ENCODE measurements around the gene CAPN2.

Gene CAPN2

DNA sequence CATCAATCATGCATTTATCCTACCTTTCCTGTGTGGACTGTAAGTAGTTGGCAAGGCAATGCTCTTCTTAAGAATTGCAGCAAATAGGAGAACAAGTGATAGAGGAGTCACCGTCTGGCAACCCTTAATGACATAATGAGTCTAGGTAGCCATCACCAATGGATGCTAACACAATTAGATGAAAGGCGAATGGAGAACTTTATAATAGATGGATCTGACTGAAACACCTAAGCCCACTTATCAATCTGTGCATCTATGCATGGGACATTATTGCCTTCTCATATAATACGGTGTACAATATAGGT is 27.9 kb upstream of the CAPN2 start:
- no peak for TF ChIP-seq CTCF (IDR thresholded peaks at IDR 0.05; ENCODE audit: control insufficient read depth, insufficient read depth, low read depth, low read length, missing control alignments)
- no peak for DNase-seq (ENCODE audit: low read depth)
- H3K4me3 ChIP-seq (ENCODE audit: control insufficient read depth, low read depth, low read length), result no peak overlapping the region

DNA sequence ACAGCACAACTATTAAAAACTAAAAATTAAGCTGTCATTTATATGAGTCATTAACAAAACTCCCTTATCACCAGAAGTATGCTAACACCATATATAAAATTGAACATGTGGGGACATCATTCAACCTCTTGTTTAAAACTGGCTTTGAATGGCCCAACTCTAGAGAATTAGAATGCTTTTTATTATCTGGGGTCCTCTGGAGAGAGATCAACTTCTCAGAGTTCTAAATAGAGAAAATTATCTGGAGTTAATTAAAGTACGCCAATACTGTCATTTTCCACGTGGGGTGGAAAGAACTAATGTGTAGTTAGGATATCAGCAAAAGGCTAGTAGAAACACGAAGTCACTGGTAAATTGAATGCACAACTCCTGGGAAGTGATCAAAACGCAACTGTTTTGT is 21.2 kb upstream of the CAPN2 start:
- TF ChIP-seq CTCF (IDR thresholded peaks at IDR 0.05; ENCODE audit: control insufficient read depth, insufficient read depth, low read depth, low read length, missing control alignments), result no peak
- no peak for DNase-seq (ENCODE audit: low read depth)

DNA sequence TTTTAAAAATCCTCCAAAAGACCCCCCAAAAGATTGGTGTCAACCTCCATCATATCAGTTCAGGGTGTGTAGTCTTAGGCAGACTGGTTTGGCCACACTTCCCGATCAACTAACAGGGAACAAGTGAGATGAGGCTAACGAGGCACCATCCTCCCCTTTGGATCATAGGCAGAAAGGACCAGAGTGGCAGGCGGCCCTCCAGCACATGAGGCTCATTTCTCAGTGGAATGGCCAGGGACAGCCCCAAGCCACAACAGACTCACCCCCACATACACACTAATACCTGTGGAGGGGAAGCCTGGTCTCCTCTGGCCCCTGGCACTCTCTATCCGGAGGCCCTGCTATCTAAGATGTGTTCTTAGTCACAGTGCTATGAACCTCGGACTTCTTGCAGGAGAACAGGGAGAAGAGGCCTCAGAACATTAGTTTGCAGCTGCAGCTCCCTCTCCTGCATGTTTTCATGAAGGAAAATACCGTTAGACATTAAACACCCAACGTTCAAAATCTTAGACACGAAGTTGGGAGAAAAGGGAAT is 17.3 kb upstream of the CAPN2 start:
- no peak overlapping the region for H3K4me3 ChIP-seq (ENCODE audit: control insufficient read depth, low read depth, low read length)
- DNase-seq (ENCODE audit: low read depth), result no peak
- TF ChIP-seq CTCF (IDR thresholded peaks at IDR 0.05; ENCODE audit: control insufficient read depth, insufficient read depth, low read depth, low read length, missing control alignments), result no peak

More for the DNA sequence above, 21.2 kb upstream of the CAPN2 start:
- H3K4me3 ChIP-seq (ENCODE audit: control insufficient read depth, low read depth, low read length), result no peak overlapping the region

GRCh38 chr1:223695941-223696340 is 16.4 kb upstream of the CAPN2 start:
- no peak for TF ChIP-seq CTCF (IDR thresholded peaks at IDR 0.05; ENCODE audit: control insufficient read depth, insufficient read depth, low read depth, low read length, missing control alignments)
- no peak overlapping the region for H3K4me3 ChIP-seq (ENCODE audit: control insufficient read depth, low read depth, low read length)
- no peak for DNase-seq (ENCODE audit: low read depth)

DNA sequence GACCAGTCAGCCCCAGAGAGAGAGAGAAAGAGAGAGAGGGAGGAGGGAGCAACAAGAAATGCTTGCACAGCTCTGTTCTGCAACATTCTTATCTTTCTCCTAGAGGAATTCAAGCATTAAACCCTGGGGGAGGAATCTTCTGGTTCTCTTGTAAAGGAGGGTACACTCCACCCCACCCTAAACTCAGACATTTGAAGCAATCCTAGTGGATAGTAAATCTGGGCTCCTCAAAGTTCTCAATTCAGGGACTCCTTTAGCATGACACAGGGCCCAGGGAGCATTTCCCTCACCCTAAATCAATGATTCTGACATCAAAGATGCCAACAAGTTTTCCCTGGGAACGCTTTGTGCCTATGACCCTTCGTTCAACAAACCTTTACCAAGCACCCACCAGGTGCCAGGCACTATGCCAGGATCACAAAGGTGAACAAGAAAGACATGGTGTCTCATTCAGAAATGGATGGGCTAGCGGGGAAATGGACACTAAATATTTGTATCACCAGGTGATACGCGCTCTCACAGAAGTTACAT is 11.9 kb upstream of the CAPN2 start:
- DNase-seq (ENCODE audit: low read depth), result no peak
- no peak overlapping the region for H3K4me3 ChIP-seq (ENCODE audit: control insufficient read depth, low read depth, low read length)
- no peak for TF ChIP-seq CTCF (IDR thresholded peaks at IDR 0.05; ENCODE audit: control insufficient read depth, insufficient read depth, low read depth, low read length, missing control alignments)

GRCh38 chr1:223700942-223701637 is 11.2 kb upstream of the CAPN2 start:
- TF ChIP-seq CTCF (IDR thresholded peaks at IDR 0.05; ENCODE audit: control insufficient read depth, insufficient read depth, low read depth, low read length, missing control alignments), result peak; percentile 1
- H3K4me3 ChIP-seq (ENCODE audit: control insufficient read depth, low read depth, low read length), result peak overlapping the region; percentile 15
- peak; percentile 85 for DNase-seq (ENCODE audit: low read depth)
